Measurements from ENCODE around the gene SLC22A4. TPM values are rescaled to one million over a fixed set of nuclear protein-coding genes. Genes with fewer than 3 reads are reported as not detected.
A peak's percentile ranks its signal among the peaks of the same experiment; 100 is the strongest.

SLC22A4 gene
- total RNA-seq, 1 donor from 2014 or later, result 1.7 TPM

GRCh38 chr5:132388244-132389050 is 94.3 kb downstream of the SLC22A4 start:
- H3K4me3 Mint-ChIP-seq (ENCODE audit: low read depth), result no peak overlapping the region

GRCh38 chr5:132389051-132389331 is 94.8 kb downstream of the SLC22A4 start:
- no peak for DNase-seq (ENCODE audit: low spot score)
- Mint-ChIP-seq H3K27ac (no peak overlapping the region), H3K27me3 (ENCODE audit: low read depth) (no peaks in the 10 kb centered on the region), H3K9me3 (no peaks in the 10 kb centered on the region), H3K4me1 (ENCODE audit: low read depth) (peaks cover 51% of the 10 kb centered on the region), H3K36me3 (ENCODE audit: low read depth) (peaks cover 4% of the 10 kb centered on the region), H3K4me3 (ENCODE audit: low read depth) (no peak overlapping the region)
- intact Hi-C loops (cut with micrococcal nuclease), result loop anchor here (5.0 kb wide), 4 partner anchors 38 to 493 kb away; partner anchors contain the start of gene KIF3A

More at GRCh38 chr5:132388244-132389050, 94.3 kb downstream of the SLC22A4 start:
- intact Hi-C loops (cut with micrococcal nuclease), result loop anchor here (5.0 kb wide), 4 partner anchors 39 to 494 kb away; partner anchors contain the start of gene KIF3A
- Mint-ChIP-seq H3K36me3 (ENCODE audit: low read depth) (peaks cover 2% of the 10 kb centered on the region), H3K9me3 (no peaks in the 10 kb centered on the region), H3K4me1 (ENCODE audit: low read depth) (peaks cover 49% of the 10 kb centered on the region), H3K27ac (no peak overlapping the region), H3K27me3 (ENCODE audit: low read depth) (no peaks in the 10 kb centered on the region)
- DNase-seq (ENCODE audit: low spot score), result no peak

GRCh38 chr5:132389585-132390286 is 95.5 kb downstream of the SLC22A4 start:
- Mint-ChIP-seq H3K36me3 (ENCODE audit: low read depth) (peaks cover 8% of the 10 kb centered on the region), H3K4me1 (ENCODE audit: low read depth) (peaks cover 52% of the 10 kb centered on the region), H3K27me3 (ENCODE audit: low read depth) (no peaks in the 10 kb centered on the region), H3K27ac (no peak overlapping the region), H3K4me3 (ENCODE audit: low read depth) (no peak overlapping the region), H3K9me3 (no peaks in the 10 kb centered on the region)
- intact Hi-C loops (cut with micrococcal nuclease), result loop anchor here (5.0 kb wide), 4 partner anchors 38 to 493 kb away; partner anchors contain the start of gene KIF3A
- no peak for DNase-seq (ENCODE audit: low spot score)

GRCh38 chr5:132391247-132391646 is 97.1 kb downstream of the SLC22A4 start:
- H3K9me3 Mint-ChIP-seq, result no peaks in the 10 kb centered on the region
- intact Hi-C loops (cut with micrococcal nuclease), result no loop called here
- H3K36me3 Mint-ChIP-seq (ENCODE audit: low read depth), result peaks cover 15% of the 10 kb centered on the region
- DNase-seq (ENCODE audit: low spot score), result no peak
- no peaks in the 10 kb centered on the region for H3K27me3 Mint-ChIP-seq (ENCODE audit: low read depth)
- H3K4me3 Mint-ChIP-seq (ENCODE audit: low read depth), result no peak overlapping the region
- no peak overlapping the region for H3K27ac Mint-ChIP-seq
- peaks cover 47% of the 10 kb centered on the region for H3K4me1 Mint-ChIP-seq (ENCODE audit: low read depth)

- intact Hi-C loops (cut with micrococcal nuclease), result loop anchor here (2.0 kb wide), 1 partner anchor 17 kb away; no protein-coding TSS in a partner anchor
- Mint-ChIP-seq H3K4me1 (ENCODE audit: low read depth) (peaks cover 47% of the 10 kb centered on the region), H3K9me3 (no peaks in the 10 kb centered on the region), H3K36me3 (ENCODE audit: low read depth) (peaks cover 18% of the 10 kb centered on the region), H3K27me3 (ENCODE audit: low read depth) (no peaks in the 10 kb centered on the region), H3K27ac (peak overlapping the region; percentile 13), H3K4me3 (ENCODE audit: low read depth) (no peak overlapping the region)
- DNase-seq (ENCODE audit: low spot score), result no peak
Measured at GRCh38 chr5:132391870-132392269, 97.7 kb downstream of the SLC22A4 start.

- Mint-ChIP-seq H3K27ac (no peak overlapping the region), H3K9me3 (no peaks in the 10 kb centered on the region), H3K27me3 (ENCODE audit: low read depth) (no peaks in the 10 kb centered on the region), H3K4me3 (ENCODE audit: low read depth) (no peak overlapping the region), H3K4me1 (ENCODE audit: low read depth) (peaks cover 49% of the 10 kb centered on the region), H3K36me3 (ENCODE audit: low read depth) (peaks cover 18% of the 10 kb centered on the region)
- no peak for DNase-seq (ENCODE audit: low spot score)
- intact Hi-C loops (cut with micrococcal nuclease), result loop anchor here (2.0 kb wide), 1 partner anchor 16 kb away; no protein-coding TSS in a partner anchor
Measured at GRCh38 chr5:132392411-132392810, 98.2 kb downstream of the SLC22A4 start.

- no peak for DNase-seq (ENCODE audit: low spot score)
- H3K27me3 Mint-ChIP-seq (ENCODE audit: low read depth), result no peaks in the 10 kb centered on the region
- H3K4me3 Mint-ChIP-seq (ENCODE audit: low read depth), result no peak overlapping the region
- H3K36me3 Mint-ChIP-seq (ENCODE audit: low read depth), result peaks cover 18% of the 10 kb centered on the region
- no peak overlapping the region for H3K27ac Mint-ChIP-seq
- H3K9me3 Mint-ChIP-seq, result no peaks in the 10 kb centered on the region
- H3K4me1 Mint-ChIP-seq (ENCODE audit: low read depth), result peaks cover 49% of the 10 kb centered on the region
- intact Hi-C loops (cut with micrococcal nuclease), result loop anchor here (2.0 kb wide), 1 partner anchor 16 kb away; no protein-coding TSS in a partner anchor
Measured at GRCh38 chr5:132392978-132393825, 99.0 kb downstream of the SLC22A4 start.

Other genes starting within 250 kb of the SLC22A4 start
- gene IL3, start 233.7 kb upstream of the SLC22A4 start, total RNA-seq, result 140 and 142 TPM in 2 replicates
- 764 and 772 TPM in 2 replicates for gene CSF2, start 220.6 kb upstream of the SLC22A4 start, total RNA-seq
- gene P4HA2, start 66.5 kb upstream of the SLC22A4 start, total RNA-seq, result 44.9 and 47.0 TPM in 2 replicates
- gene PDLIM4, start 36.7 kb upstream of the SLC22A4 start, total RNA-seq, result 1.2 and 2.0 TPM in 2 replicates
- 4.8 and 5.1 TPM in 2 replicates for gene SLC22A5, start 75.3 kb downstream of the SLC22A4 start, total RNA-seq
- 155 TPM in 2 replicates for gene IRF1, start 196.4 kb downstream of the SLC22A4 start, total RNA-seq
- 100.0 and 113 TPM in 2 replicates for gene IL5, start 249.1 kb downstream of the SLC22A4 start, total RNA-seq